ENCODE data around the gene SERPINI2. TPM values are rescaled to one million over a fixed set of nuclear protein-coding genes. Genes with fewer than 3 reads are reported as not detected.

SERPINI2 gene
- total and polyA plus RNA-seq, 2 of the 8 experiments (the other 6 are each of a cell fraction or from before 2014, with no cell fraction given) = 0.26 TPM; not detected in 1

DNA sequence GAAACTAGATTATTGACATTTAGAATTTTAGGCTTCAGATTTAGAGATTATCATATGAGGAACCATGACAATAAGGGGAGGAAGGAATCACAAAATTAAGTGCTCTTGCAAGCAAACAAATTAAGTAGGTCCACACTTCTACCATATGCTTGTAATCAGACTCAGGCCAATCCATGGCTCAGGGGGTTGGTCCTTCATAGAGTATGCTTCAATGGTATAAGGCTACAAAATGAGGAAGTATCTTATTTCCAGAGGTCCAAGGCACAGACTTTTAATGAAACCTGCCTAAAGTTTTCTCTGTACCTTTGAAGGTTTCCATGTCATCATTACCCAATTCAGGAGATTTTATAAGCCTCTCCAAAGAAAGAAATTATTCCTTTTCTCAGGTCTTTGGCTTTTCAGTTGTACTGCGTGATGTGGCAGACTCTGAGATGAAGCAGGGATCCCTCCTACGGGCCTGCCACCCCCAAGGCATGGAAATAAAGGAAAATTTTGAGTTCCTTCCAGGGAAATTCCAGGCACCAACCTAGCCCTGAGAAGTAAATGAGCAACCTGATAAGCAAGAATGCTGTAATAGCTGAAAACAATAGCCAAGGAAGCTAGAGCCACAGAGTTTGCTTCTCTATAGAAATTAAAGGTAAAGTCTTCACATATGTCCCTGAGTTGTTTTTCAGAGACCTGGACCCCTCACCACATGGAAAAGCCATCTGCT lies 36.3 kb downstream of the SERPINI2 start:
- Histone ChIP-seq H3K23ac (ENCODE audit: insufficient read length) (no peak overlapping the region), H3K4me1 (replicated peaks in 1 of 4; ENCODE audit: control insufficient read depth in 3 of 4, insufficient read depth in 4 of 4, low read length in 3 of 4) (peaks cover 0 to 5% (median 2%) of the 10 kb centered on the region in 4 experiments; a peak in 2 of 7 replicates), H4K8ac (ENCODE audit: extremely low read depth, insufficient read depth, low read length) (no peak overlapping the region), H3K14ac (ENCODE audit: insufficient read length) (no peak overlapping the region), H3K79me2 (ENCODE audit: control insufficient read depth in 1 of 2, insufficient read depth in 2 of 2, low read length in 2 of 2) (no peaks in the 10 kb centered on the region), H4K91ac (replicated peaks; ENCODE audit: insufficient read length, low read length) (no peak overlapping the region), H2BK15ac (ENCODE audit: low read length) (no peak overlapping the region), H3K23me2 (ENCODE audit: low read depth, low read length) (no peaks in the 10 kb centered on the region; the same call in 1 of the 2 replicates), H2BK5ac (ENCODE audit: low read depth, low read length) (no peak overlapping the region), H3K4ac (replicated peaks; ENCODE audit: insufficient read length, low read depth, low read length) (no peak overlapping the region), H2AK5ac (ENCODE audit: low read depth, low read length) (no peak overlapping the region), H2BK20ac (ENCODE audit: low read length) (no peak overlapping the region), H4K20me1 (replicated peaks in 1 of 2; ENCODE audit: control insufficient read depth in 1 of 2, insufficient read depth in 2 of 2, low read length in 2 of 2) (no peaks in the 10 kb centered on the region), H2BK12ac (ENCODE audit: low read depth, low read length) (no peak overlapping the region), H2BK120ac (replicated peaks; ENCODE audit: low read depth, low read length) (no peak overlapping the region), H3K4me2 (ENCODE audit: insufficient read depth in 1 of 2, low read depth in 2 of 2, low read length in 2 of 2) (no peak overlapping the region), H4K5ac (ENCODE audit: insufficient read length, low read depth, low read length) (no peak overlapping the region), H3K18ac (ENCODE audit: extremely low read depth, low read length) (no peak overlapping the region), H3K79me1 (ENCODE audit: low read depth, low read length) (no peaks in the 10 kb centered on the region), H3K27me3 (replicated peaks in 1 of 4; ENCODE audit: control insufficient read depth in 3 of 4, extremely low read depth in 1 of 4, insufficient read depth in 3 of 4, low read length in 3 of 4) (no peaks in the 10 kb centered on the region), H3K4me3 (ENCODE audit: extremely low read depth in 1 of 4, insufficient read depth in 2 of 4, low read depth in 3 of 4, low read length in 4 of 4) (no peak overlapping the region), H3K56ac (replicated peaks; ENCODE audit: insufficient read length, low read depth, low read length) (no peak overlapping the region), H3K27ac (ENCODE audit: low read depth, low read length) (no peak overlapping the region), H3K36me3 (ENCODE audit: control insufficient read depth in 2 of 4, insufficient read depth in 4 of 4, low read length in 3 of 4) (no peaks in the 10 kb centered on the region), H2AFZ (ENCODE audit: low read length) (peak overlapping the region; percentile 82), H3K9me3 (ENCODE audit: insufficient read depth in 2 of 2, low read depth in 1 of 2, low read length in 1 of 2) (peaks cover 0 to 3% of the 10 kb centered on the region in 2 experiments; a peak in 1 of 4 replicates), H3K9ac (replicated peaks in 1 of 4; ENCODE audit: extremely low read depth in 1 of 4, low read depth in 3 of 4, low read length in 3 of 4) (no peak overlapping the region)
- WGBS, 2 experiments (ENCODE audit: extremely low coverage in 1 of 2, insufficient coverage in 1 of 2, insufficient read length in 1 of 2, insufficient replicate concordance in 2 of 2, low coverage in 1 of 2, low lambda C conversion rate in 2 of 2, missing lambda C conversion rate in 1 of 2) = 82% methylated on average over 2 of the region's 2 CpGs; no CpG with 5 or more reads in 1 of the 2 experiments
- ChIA-PET POLR2A (ENCODE audit: partially characterized antibody) (no interaction called here), CTCF (ENCODE audit: partially characterized antibody) (interaction anchor here (0.8 to 1.1 kb wide), 2 partner anchors 16 to 247 kb away, joined by 3 read pairs; no protein-coding TSS in a partner anchor)
- no peak for TF ChIP-seq BACH1 (IDR thresholded peaks at IDR 0.05; ENCODE audit: low read length)
- TF ChIP-seq, protein P1, sequence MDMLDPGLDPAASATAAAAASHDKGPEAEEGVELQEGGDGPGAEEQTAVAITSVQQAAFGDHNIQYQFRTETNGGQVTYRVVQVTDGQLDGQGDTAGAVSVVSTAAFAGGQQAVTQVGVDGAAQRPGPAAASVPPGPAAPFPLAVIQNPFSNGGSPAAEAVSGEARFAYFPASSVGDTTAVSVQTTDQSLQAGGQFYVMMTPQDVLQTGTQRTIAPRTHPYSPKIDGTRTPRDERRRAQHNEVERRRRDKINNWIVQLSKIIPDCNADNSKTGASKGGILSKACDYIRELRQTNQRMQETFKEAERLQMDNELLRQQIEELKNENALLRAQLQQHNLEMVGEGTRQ (IDR thresholded peaks at IDR 0.05; ENCODE audit: low read length) = no peak
- TF ChIP-seq SP1 (IDR thresholded peaks at IDR 0.05; ENCODE audit: low read depth, low read length) = no peak
- TF ChIP-seq NRF1 (IDR thresholded peaks at IDR 0.05; ENCODE audit: low read depth, low read length) = no peak
- TF ChIP-seq SAP30 (IDR thresholded peaks at IDR 0.05; ENCODE audit: insufficient read depth, insufficient replicate concordance, low read length) = no peak
- no peak for TF ChIP-seq NANOG (IDR thresholded peaks at IDR 0.05; ENCODE audit: insufficient read depth, low read depth, low read length, poor library complexity, severe bottlenecking)
- FAIRE-seq (no peak), DNase-seq (ENCODE audit: low read depth in 1 of 2, low spot score in 2 of 2) (no peak)

Measured in H1 (cell line).